GM23248 (cell line): ENCODE measurements around the gene AFG3L2.

ENCODE experiments used
- EZH2 ChIP-seq: fragments of 200-600 bp; sonication (generic); IDR thresholded peaks from 2 replicates; pipeline ENCODE4 v1.6.1; 2018; ENCODE audit warnings: antibody characterized with exemption, mild to moderate bottlenecking; ENCODE audit not compliant: insufficient read depth, poor library complexity, severe bottlenecking
- EZH2phosphoT487 ChIP-seq: fragments of 200-600 bp; sonication (generic); IDR thresholded peaks from 2 replicates; pipeline ENCODE4 v1.6.1; 2018; ENCODE audit warnings: antibody characterized with exemption, moderate library complexity, mild to moderate bottlenecking, low read depth; ENCODE audit not compliant: insufficient read depth

- TF ChIP-seq EZH2phosphoT487 (no peak), EZH2 (no peak)
Observed at GRCh38 chr18:12424252-12424651, 47.2 kb upstream of the AFG3L2 start.
